GM23338 (cell line): ENCODE measurements around the gene NT5C1A. TPM values are rescaled to one million over a fixed set of nuclear protein-coding genes. Genes with fewer than 3 reads are reported as not detected.

Experiments
- ATAC-seq: fragments of 200-7000 bp; cut with Tn5 transposase; 3 replicates; pipeline ENCODE4 v1.9.1; 2020
- DNase-seq: peaks from one replicate; pipeline ENCODE4 v3.0.0-alpha.2; 2015; ENCODE audit warnings: low spot score
- H2AFZ ChIP-seq: fragments of 200-600 bp; sonication (generic); 2 replicates; pipeline ENCODE4 v1.8.0; 2016; ENCODE audit warnings: antibody characterized with exemption, mild to moderate bottlenecking, moderate library complexity
- H3F3A ChIP-seq: fragments of 200-600 bp; sonication (generic); replicated peaks from 2 replicates; pipeline ENCODE4 v1.8.0; 2017; ENCODE audit warnings: antibody characterized with exemption, mixed run types, low read depth
- H3K27ac ChIP-seq: fragments of 200-600 bp; sonication (generic); 2 replicates; pipeline ENCODE4 v1.6.1; 2016; ENCODE audit warnings: low read depth
- H3K27me3 ChIP-seq: fragments of 200-600 bp; sonication (generic); 2 replicates; pipeline ENCODE4 v1.8.0; 2016; ENCODE audit warnings: mild to moderate bottlenecking, mixed run types, moderate library complexity; ENCODE audit not compliant: insufficient read depth
- H3K36me3 ChIP-seq: fragments of 200-600 bp; sonication (generic); 2 replicates; pipeline ENCODE4 v1.8.0; 2016; ENCODE audit warnings: mild to moderate bottlenecking; ENCODE audit not compliant: insufficient read depth
- H3K4me1 ChIP-seq: fragments of 200-600 bp; sonication (generic); 2 replicates; pipeline ENCODE4 v1.8.0; 2016; ENCODE audit warnings: mild to moderate bottlenecking, moderate library complexity; ENCODE audit not compliant: insufficient read depth
- H3K4me2 ChIP-seq: fragments of 200-600 bp; sonication (generic); 2 replicates; pipeline ENCODE4 v1.7.1; 2017; ENCODE audit warnings: mixed run types
- H3K4me3 ChIP-seq: fragments of 200-600 bp; sonication (generic); 2 replicates; pipeline ENCODE4 v1.6.1; 2016; ENCODE audit warnings: mixed run types
- H3K79me2 ChIP-seq: fragments of 200-600 bp; sonication (generic); replicated peaks from 2 replicates; pipeline ENCODE4 v1.8.0; 2017; ENCODE audit warnings: mild to moderate bottlenecking; ENCODE audit not compliant: insufficient read depth
- H3K9me2 ChIP-seq: fragments of 200-600 bp; sonication (generic); 2 replicates; pipeline ENCODE4 v1.8.0; 2017; ENCODE audit not compliant: insufficient read depth
- H4K20me1 ChIP-seq: fragments of 200-600 bp; sonication (generic); replicated peaks from 2 replicates; pipeline ENCODE4 v1.8.0; 2017; ENCODE audit warnings: mild to moderate bottlenecking; ENCODE audit not compliant: insufficient read depth
- H3K27ac Mint-ChIP-seq: 2 replicates; pipeline ENCODE4 v1.8.0; 2020; ENCODE audit warnings: inconsistent platforms, mild to moderate bottlenecking, moderate library complexity, mixed read lengths
- H3K27me3 Mint-ChIP-seq: 3 replicates; pipeline ENCODE4 v1.8.0; 2022; ENCODE audit warnings: low read depth, mild to moderate bottlenecking, moderate library complexity, mixed read lengths, inconsistent platforms; ENCODE audit not compliant: insufficient read depth, poor library complexity
- H3K36me3 Mint-ChIP-seq: 3 replicates; pipeline ENCODE4 v1.8.0; 2021; ENCODE audit warnings: low read depth, mild to moderate bottlenecking, inconsistent platforms, moderate library complexity, mixed read lengths
- H3K4me1 Mint-ChIP-seq: 3 replicates; pipeline ENCODE4 v1.8.0; 2020; ENCODE audit warnings: mild to moderate bottlenecking, inconsistent platforms, mixed read lengths
- H3K4me3 Mint-ChIP-seq: 3 replicates; pipeline ENCODE4 v1.8.0; 2021; ENCODE audit warnings: moderate library complexity, mild to moderate bottlenecking, inconsistent platforms, mixed read lengths
- H3K9me3 Mint-ChIP-seq: 3 replicates; pipeline ENCODE4 v1.8.0; 2020; ENCODE audit warnings: moderate library complexity, mild to moderate bottlenecking, inconsistent platforms, mixed read lengths
- CTCF ChIP-seq, 2 experiments: fragments of 200-600 bp in 1 of 2; sonication (generic) in 1 of 2; conservative IDR thresholded peaks; 2 replicates each; pipeline versions ENCODE4 v1.5.1 to v1.6.1; 2016 to 2017; ENCODE audit warnings: antibody characterized with exemption in 2 of 2, low read depth in 2 of 2, mild to moderate bottlenecking in 2 of 2, moderate library complexity in 1 of 2
- ETS1 ChIP-seq: IDR thresholded peaks from 2 replicates; pipeline ENCODE4 v1.6.1; 2016; ENCODE audit warnings: antibody characterized with exemption
- EZH2 ChIP-seq: fragments of 200-600 bp; sonication (generic); IDR thresholded peaks from one replicate; pipeline ENCODE4 v1.8.0; 2017; ENCODE audit warnings: antibody characterized with exemption, mild to moderate bottlenecking, low read depth; ENCODE audit not compliant: unreplicated experiment
- EZH2phosphoT487 ChIP-seq: fragments of 200-600 bp; sonication (generic); IDR thresholded peaks from one replicate; pipeline ENCODE4 v1.8.1; 2018; ENCODE audit warnings: antibody characterized with exemption; ENCODE audit not compliant: unreplicated experiment
- JUNB ChIP-seq: IDR thresholded peaks from one replicate; pipeline ENCODE4 v1.6.1; 2016; ENCODE audit warnings: antibody characterized with exemption; ENCODE audit not compliant: unreplicated experiment
- NANOG ChIP-seq: IDR thresholded peaks from 2 replicates; pipeline ENCODE4 v1.6.1; 2016; ENCODE audit warnings: antibody characterized with exemption, borderline replicate concordance
- REST ChIP-seq: IDR thresholded peaks from one replicate; pipeline ENCODE4 v1.6.1; 2018; ENCODE audit warnings: antibody characterized with exemption; ENCODE audit not compliant: unreplicated experiment
- STAT1 ChIP-seq: IDR thresholded peaks from one replicate; pipeline ENCODE4 v1.6.1; 2016; ENCODE audit warnings: antibody characterized with exemption; ENCODE audit not compliant: unreplicated experiment
- ZNF331 ChIP-seq: fragments of 250-450 bp; sonication (Bioruptor Pico); IDR thresholded peaks from 2 replicates; pipeline ENCODE4 v1.5.0; 2020; ENCODE audit warnings: low read depth, mild to moderate bottlenecking, moderate library complexity
- polyA plus RNA-seq: library from polyadenylated mRNA; unstranded; fragments of >200 nt; fragmentation: Nextera tagmentation; extraction: Ambion mirVana; gene quantifications from 2 replicates; pipeline ENCODE4 v1.2.1, GENCODE V29; 2016
- total RNA-seq: library from RNA; depleted of rRNA; stranded (reverse); fragments of >200 nt; shearing (Covaris generic); gene quantifications from 2 replicates; pipeline ENCODE4 v1.2.3, GENCODE V29; 2014

NT5C1A gene
- total and polyA plus RNA-seq, 2 experiments from 2014 or later: not detected

- no peak for TF ChIP-seq ETS1
- TF ChIP-seq JUNB: no peak
- TF ChIP-seq REST: no peak
- TF ChIP-seq ZNF331 (CRISPR knock-in tag): no peak
- no peak for TF ChIP-seq EZH2phosphoT487
Observed at GRCh38 chr1:39679821-39680220, 7.9 kb upstream of the NT5C1A start (continued).

- H3K4me1 ChIP-seq: no peaks in the 10 kb centered on the region
- no peak overlapping the region for H2AFZ ChIP-seq
- peaks cover 4% of the 10 kb centered on the region; the same call in 1 of the 2 replicates for H4K20me1 ChIP-seq
- no peaks in the 10 kb centered on the region for H3K36me3 ChIP-seq
- no peaks in the 10 kb centered on the region for H3K36me3 Mint-ChIP-seq
- TF ChIP-seq CTCF (conservative IDR thresholded peaks at IDR 0.05; ENCODE audit: low read depth in 2 of 2): no peak
- TF ChIP-seq NANOG: no peak
- TF ChIP-seq REST: no peak
- TF ChIP-seq JUNB: no peak
- TF ChIP-seq EZH2: no peak
- TF ChIP-seq STAT1: no peak
- no peak for TF ChIP-seq EZH2phosphoT487
- H3K4me2 ChIP-seq: no peak overlapping the region
- no peaks in the 10 kb centered on the region for H3K9me2 ChIP-seq
- peaks cover 96% of the 10 kb centered on the region for H3K27me3 Mint-ChIP-seq
- ATAC-seq (no peak), DNase-seq (no peak)
- no peak overlapping the region for H3K4me3 ChIP-seq
- no peak overlapping the region; the same call in 2 of the 3 replicates for H3K4me3 Mint-ChIP-seq
- H3K27me3 ChIP-seq: peaks cover 98% of the 10 kb centered on the region
- no peaks in the 10 kb centered on the region for H3F3A ChIP-seq
- H3K9me3 Mint-ChIP-seq: no peaks in the 10 kb centered on the region
- no peak overlapping the region for H3K27ac Mint-ChIP-seq
- no peak overlapping the region for H3K27ac ChIP-seq
- H3K79me2 ChIP-seq: no peaks in the 10 kb centered on the region
- H3K4me1 Mint-ChIP-seq: no peaks in the 10 kb centered on the region
Observed at GRCh38 chr1:39678889-39679288, 7.0 kb upstream of the NT5C1A start.
